Measurements from ENCODE around the gene PHC3.

PHC3 gene

GRCh38 chr3:170052398-170052797 lies 129.1 kb downstream of the PHC3 start:
- H3K4me3 Mint-ChIP-seq = no peak overlapping the region
- no peaks in the 10 kb centered on the region for H3K27me3 Mint-ChIP-seq
- no peak overlapping the region for H3K27ac Mint-ChIP-seq
- H3K36me3 Mint-ChIP-seq = peaks cover 4% of the 10 kb centered on the region
- H3K4me1 Mint-ChIP-seq = peaks cover 15% of the 10 kb centered on the region
- H3K9me3 Mint-ChIP-seq = no peaks in the 10 kb centered on the region

GRCh38 chr3:170050753-170051152 lies 130.8 kb downstream of the PHC3 start:
- no peak overlapping the region for H3K27ac Mint-ChIP-seq
- no peaks in the 10 kb centered on the region for H3K9me3 Mint-ChIP-seq
- H3K4me1 Mint-ChIP-seq = peaks cover 10% of the 10 kb centered on the region
- peaks cover 1% of the 10 kb centered on the region for H3K36me3 Mint-ChIP-seq
- H3K27me3 Mint-ChIP-seq = no peaks in the 10 kb centered on the region
- no peak overlapping the region for H3K4me3 Mint-ChIP-seq

- Mint-ChIP-seq H3K4me3 (no peak overlapping the region), H3K27ac (no peak overlapping the region)
Observed at GRCh38 chr3:170049146-170050000, 132.2 kb downstream of the PHC3 start.

GRCh38 chr3:170047133-170047404 lies 134.5 kb downstream of the PHC3 start:
- no peak overlapping the region for H3K4me3 Mint-ChIP-seq
- H3K27me3 Mint-ChIP-seq = no peaks in the 10 kb centered on the region
- no peaks in the 10 kb centered on the region for H3K9me3 Mint-ChIP-seq
- H3K27ac Mint-ChIP-seq = no peak overlapping the region
- H3K4me1 Mint-ChIP-seq = peaks cover 23% of the 10 kb centered on the region
- peaks cover 3% of the 10 kb centered on the region for H3K36me3 Mint-ChIP-seq

More at GRCh38 chr3:170049146-170050000, 132.2 kb downstream of the PHC3 start:
- Mint-ChIP-seq H3K4me1 (peaks cover 15% of the 10 kb centered on the region), H3K27me3 (no peaks in the 10 kb centered on the region), H3K36me3 (peaks cover 1% of the 10 kb centered on the region), H3K9me3 (no peaks in the 10 kb centered on the region)

- Mint-ChIP-seq H3K27ac (no peak overlapping the region), H3K9me3 (no peaks in the 10 kb centered on the region), H3K27me3 (no peaks in the 10 kb centered on the region), H3K4me3 (no peak overlapping the region), H3K36me3 (peaks cover 3% of the 10 kb centered on the region), H3K4me1 (peaks cover 23% of the 10 kb centered on the region)
Observed at GRCh38 chr3:170046269-170047132, 135.0 kb downstream of the PHC3 start.

- Mint-ChIP-seq H3K9me3 (no peaks in the 10 kb centered on the region), H3K4me3 (no peak overlapping the region), H3K4me1 (peaks cover 26% of the 10 kb centered on the region), H3K27ac (peak overlapping the region; percentile 24), H3K27me3 (no peaks in the 10 kb centered on the region), H3K36me3 (peaks cover 5% of the 10 kb centered on the region)
Observed at GRCh38 chr3:170044795-170045244, 136.7 kb downstream of the PHC3 start.

- no peaks in the 10 kb centered on the region for H3K27me3 Mint-ChIP-seq
- peaks cover 27% of the 10 kb centered on the region for H3K4me1 Mint-ChIP-seq
Observed at GRCh38 chr3:170044271-170044670, 137.3 kb downstream of the PHC3 start.

GRCh38 chr3:170043506-170043905 lies 138.0 kb downstream of the PHC3 start:
- peaks cover 30% of the 10 kb centered on the region for H3K4me1 Mint-ChIP-seq
- H3K27me3 Mint-ChIP-seq = no peaks in the 10 kb centered on the region
- H3K27ac Mint-ChIP-seq = no peak overlapping the region
- H3K36me3 Mint-ChIP-seq = peaks cover 5% of the 10 kb centered on the region
- no peaks in the 10 kb centered on the region for H3K9me3 Mint-ChIP-seq
- H3K4me3 Mint-ChIP-seq = no peak overlapping the region

More at GRCh38 chr3:170044271-170044670, 137.3 kb downstream of the PHC3 start:
- H3K4me3 Mint-ChIP-seq = no peak overlapping the region
- no peaks in the 10 kb centered on the region for H3K9me3 Mint-ChIP-seq
- no peak overlapping the region for H3K27ac Mint-ChIP-seq
- H3K36me3 Mint-ChIP-seq = peaks cover 5% of the 10 kb centered on the region

GRCh38 chr3:170040418-170040817 lies 141.1 kb downstream of the PHC3 start:
- Mint-ChIP-seq H3K27ac (no peak overlapping the region), H3K27me3 (no peaks in the 10 kb centered on the region), H3K36me3 (peaks cover 5% of the 10 kb centered on the region), H3K9me3 (no peaks in the 10 kb centered on the region), H3K4me3 (no peak overlapping the region), H3K4me1 (peaks cover 34% of the 10 kb centered on the region)

- Mint-ChIP-seq H3K9me3 (no peaks in the 10 kb centered on the region), H3K27ac (no peak overlapping the region), H3K4me1 (peaks cover 28% of the 10 kb centered on the region), H3K4me3 (peak overlapping the region; percentile 86), H3K27me3 (no peaks in the 10 kb centered on the region), H3K36me3 (peaks cover 5% of the 10 kb centered on the region)
Observed at GRCh38 chr3:170038434-170039110, 143.0 kb downstream of the PHC3 start.
